Kidney glomerular epithelial cell (primary cell): Measurements from ENCODE around the gene FGF12.

Experiments
- DNase-seq: peaks from one replicate; lab custom pipeline; 2025; lab: John Stamatoyannopoulos, UW

The FGF12 gene

GRCh38 chr3:192413461-192413860 lies 313.9 kb downstream of the FGF12 start:
- DNase-seq = peak; percentile 51

DNA sequence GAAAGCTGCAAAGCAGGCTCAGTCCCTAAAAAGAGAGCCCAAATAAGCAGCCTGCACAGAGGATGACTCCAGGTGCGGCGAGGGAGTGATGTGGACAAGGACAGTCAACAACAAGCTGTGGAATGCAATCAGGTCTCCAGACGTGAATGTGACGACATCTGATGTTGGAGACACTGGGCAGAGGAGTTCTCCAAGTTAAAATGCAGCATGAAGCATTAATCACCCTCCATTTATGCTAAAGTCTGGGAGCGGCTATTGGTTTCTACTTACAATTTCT lies 316.7 kb downstream of the FGF12 start:
- DNase-seq = no peak

GRCh38 chr3:192409838-192410683 lies 317.3 kb downstream of the FGF12 start:
- DNase-seq = peak; percentile 34

DNA sequence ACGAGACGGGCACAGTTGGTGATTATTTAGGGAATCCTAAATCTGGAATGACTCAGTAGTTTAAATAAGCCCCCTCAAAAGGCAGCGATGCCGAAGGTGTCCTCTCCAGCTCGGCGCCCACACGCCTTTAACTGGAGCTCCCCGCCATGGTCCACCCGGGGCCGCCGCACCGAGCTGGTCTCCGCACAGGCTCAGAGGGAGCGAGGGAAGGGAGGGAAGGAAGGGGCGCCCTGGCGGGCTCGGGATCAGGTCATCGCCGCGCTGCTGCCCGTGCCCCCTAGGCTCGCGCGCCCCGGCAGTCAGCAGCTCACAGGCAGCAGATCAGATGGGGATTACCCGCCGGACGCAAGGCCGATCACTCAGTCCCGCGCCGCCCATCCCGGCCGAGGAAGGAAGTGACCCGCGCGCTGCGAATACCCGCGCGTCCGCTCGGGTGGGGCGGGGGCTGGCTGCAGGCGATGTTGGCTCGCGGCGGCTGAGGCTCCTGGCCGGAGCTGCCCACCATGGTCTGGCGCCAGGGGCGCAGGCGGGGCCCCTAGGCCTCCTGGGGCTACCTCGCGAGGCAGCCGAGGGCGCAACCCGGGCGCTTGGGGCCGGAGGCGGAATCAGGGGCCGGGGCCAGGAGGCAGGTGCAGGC lies 318.0 kb downstream of the FGF12 start:
- no peak for DNase-seq

- DNase-seq = no peak
Measured at GRCh38 chr3:192408647-192409200, 318.6 kb downstream of the FGF12 start.

DNA sequence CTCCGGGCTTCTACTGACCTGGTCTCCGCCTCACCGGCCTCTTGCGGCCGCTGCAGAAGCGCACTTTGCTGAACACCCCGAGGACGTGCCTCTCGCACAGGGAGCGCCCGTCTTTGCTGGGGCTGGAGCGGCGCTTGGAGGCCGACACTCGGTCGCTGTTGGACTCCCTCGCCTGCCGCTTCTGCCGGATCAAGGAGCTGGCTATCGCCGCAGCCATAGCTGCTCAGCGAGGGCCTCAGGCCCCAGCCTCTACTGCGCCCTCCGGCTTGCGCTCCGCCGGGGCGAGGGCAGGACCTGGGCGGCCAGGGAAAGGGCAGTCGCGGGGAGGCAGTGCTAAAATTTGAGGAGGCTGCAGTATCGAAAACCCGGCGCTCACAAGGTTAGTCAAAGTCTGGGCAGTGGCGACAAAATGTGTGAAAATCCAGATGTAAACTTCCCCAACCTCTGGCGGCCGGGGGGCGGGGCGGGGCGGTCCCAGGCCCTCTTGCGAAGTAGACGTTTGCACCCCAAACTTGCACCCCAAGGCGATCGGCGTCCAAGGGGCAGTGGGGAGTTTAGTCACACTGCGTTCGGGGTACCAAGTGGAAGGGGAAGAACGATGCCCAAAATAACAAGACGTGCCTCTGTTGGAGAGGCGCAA lies 319.2 kb downstream of the FGF12 start:
- no peak for DNase-seq

GRCh38 chr3:192399767-192400166 lies 327.6 kb downstream of the FGF12 start:
- DNase-seq = no peak

- no peak for DNase-seq
Measured at GRCh38 chr3:192397012-192397411, 330.3 kb downstream of the FGF12 start.

DNA sequence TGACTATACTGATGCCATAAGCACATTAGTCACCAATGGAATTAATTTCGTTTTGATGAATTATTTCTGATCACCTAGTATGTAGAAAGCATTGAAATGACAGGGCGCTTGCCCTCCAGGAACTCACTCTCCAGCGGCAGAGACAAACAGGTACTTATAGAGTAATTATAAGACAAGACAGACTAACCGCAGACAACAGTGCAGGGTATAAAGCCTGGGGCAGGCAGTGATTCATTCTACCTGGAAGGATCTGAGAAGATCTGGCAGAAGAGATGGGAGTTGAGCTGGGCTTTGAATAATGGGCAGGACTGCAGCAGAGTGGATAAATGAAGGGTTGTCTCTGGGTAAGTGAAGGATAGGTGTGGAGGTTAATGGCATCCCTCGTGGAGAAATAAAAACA lies 331.8 kb downstream of the FGF12 start:
- DNase-seq = no peak

DNA sequence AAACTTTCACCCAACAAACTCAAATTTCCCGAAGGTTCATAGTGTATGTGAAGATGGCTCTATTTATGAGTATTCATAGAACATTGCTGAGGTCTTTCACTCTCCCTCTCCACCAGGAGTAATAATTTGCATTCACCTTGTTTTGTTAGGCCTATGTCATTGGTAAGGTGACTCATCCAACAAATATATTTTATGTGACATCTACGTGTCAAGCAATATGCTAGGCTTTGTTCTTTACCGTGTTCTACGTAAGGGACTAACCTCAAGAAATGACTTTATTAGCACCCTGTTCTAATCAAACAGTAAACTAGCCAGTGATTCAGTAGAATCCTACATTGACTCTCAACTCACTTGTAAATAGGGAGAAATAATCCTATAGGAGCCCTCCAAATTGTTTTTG lies 334.4 kb downstream of the FGF12 start:
- no peak for DNase-seq

DNA sequence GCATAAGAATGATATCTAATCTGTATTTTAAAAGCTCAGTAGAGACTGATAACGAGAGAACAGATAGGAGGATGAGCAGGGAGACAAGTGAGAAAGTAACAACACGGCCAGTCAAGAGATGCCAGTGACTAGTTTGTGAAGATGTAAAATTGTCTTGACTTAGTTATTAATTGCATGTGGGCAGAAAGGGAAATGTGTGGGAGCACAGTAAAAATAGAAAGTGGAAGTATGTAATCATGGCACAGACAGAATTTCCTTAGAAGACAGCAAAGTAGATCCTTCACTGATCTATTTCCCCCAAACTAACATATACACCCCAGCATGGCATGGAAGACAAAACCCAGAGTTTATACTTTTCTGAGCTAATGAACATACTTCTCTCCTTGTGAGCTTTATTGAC lies 344.5 kb downstream of the FGF12 start:
- DNase-seq = no peak

GRCh38 chr3:192373586-192373985 lies 353.8 kb downstream of the FGF12 start:
- DNase-seq = no peak

GRCh38 chr3:192373032-192373431 lies 354.3 kb downstream of the FGF12 start:
- no peak for DNase-seq

- DNase-seq = no peak
Measured at GRCh38 chr3:192372616-192373015, 354.7 kb downstream of the FGF12 start.

- no peak for DNase-seq
Measured at GRCh38 chr3:192371870-192372400, 355.4 kb downstream of the FGF12 start.

GRCh38 chr3:192367616-192368015 lies 359.7 kb downstream of the FGF12 start:
- no peak for DNase-seq

- no peak for DNase-seq
Measured at GRCh38 chr3:192366916-192367315, 360.4 kb downstream of the FGF12 start.

DNA sequence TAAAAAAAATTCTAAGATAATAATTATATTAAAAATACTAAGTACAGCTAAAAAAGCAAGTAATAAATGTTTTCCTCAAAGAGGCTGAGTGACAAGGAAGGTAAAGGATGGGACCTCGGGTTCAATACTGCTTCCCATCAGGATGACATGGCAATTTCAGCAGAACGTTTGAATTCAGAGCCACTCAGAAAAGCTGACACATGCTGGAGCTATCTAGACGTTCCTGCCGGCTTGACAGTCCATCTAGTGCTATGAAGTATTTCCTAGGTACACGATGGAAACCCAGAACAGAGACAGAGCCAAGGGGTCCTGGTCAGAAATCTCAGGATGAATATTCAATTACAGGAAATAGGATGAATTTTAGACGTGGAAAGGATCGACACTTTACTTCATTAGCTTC lies 361.8 kb downstream of the FGF12 start:
- DNase-seq = no peak

DNA sequence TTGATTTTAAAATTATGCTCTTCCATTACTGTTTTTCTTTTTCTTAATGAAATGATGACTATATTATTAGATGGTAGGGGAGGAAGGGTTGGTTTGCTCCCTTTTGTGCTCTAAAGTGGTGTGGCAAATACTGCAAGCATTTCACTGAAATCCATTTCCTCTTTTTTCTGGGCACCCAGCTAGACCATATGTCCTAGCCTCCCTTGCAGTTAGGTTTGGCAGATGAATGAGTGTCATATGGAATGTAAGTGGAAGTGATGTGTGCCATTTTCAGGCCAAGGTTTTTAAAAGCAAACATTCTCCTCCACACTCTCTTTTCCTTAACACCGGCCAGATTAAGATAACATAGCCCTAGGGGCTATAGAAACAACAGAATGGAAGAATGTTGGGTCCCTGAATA lies 363.0 kb downstream of the FGF12 start:
- DNase-seq = no peak

DNA sequence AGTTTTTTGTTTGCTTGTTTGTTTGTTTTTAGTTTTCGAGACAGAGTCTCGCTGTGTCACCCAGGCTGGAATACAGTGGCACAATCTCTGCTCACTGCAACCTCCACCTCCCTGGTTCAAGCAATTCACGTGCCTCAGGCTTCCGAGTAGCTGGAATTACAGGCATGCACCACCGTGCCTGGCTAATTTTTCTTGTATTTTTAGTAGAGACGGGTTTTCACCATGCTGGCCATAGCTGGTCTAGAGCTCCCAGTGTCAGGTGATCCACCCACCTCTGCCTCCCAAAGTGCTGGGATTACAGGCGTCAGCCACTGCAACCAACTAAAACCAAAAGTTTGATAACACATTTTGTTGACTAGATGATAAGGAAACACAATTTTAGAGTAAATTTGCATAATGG lies 372.7 kb downstream of the FGF12 start:
- no peak for DNase-seq

DNA sequence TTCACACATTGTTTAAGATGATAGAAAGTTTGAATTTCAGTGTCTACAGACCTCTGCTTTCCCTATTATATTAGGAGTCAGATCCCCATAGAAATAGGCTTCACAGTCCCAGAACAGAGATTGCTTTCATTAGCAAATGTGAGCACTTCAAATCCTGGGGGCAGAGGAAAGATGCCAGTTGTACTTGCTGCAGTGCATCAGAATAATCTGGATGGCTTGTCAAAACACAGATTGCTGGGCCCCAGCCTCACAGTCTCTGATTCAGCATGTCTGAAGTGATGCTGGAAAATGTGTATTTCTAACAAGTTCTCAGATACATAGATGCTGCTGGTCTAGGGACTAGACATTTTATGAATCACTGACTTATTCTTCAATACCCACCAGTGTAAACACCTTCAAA lies 375.2 kb downstream of the FGF12 start:
- no peak for DNase-seq

DNA sequence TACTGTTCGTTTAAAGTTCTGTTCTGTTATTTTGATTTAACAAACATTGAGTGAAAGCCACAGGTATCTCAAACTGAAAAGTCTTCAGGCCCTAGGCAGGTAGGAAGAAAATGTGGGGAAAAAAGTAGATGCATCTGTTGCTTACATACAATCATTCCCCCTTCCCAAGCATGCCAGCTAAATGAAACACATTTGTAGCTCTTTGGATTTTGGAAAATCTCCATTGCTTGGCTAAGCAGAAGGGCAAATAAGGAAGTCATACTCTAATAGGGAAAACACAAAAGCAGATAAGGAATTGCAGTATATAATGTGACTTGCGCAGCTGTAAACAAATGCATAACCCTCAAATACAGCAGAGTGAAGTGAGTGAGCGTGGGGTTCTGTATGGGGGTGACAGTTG lies 375.9 kb downstream of the FGF12 start:
- no peak for DNase-seq

- DNase-seq = no peak
Measured at GRCh38 chr3:192340031-192340430, 387.3 kb downstream of the FGF12 start.
